T-helper 22 cell (primary cell): ENCODE results near the gene PSMA2.
A peak's percentile ranks its signal among the peaks of the same experiment; 100 is the strongest.

Source experiments
- DNase-seq: peaks from one replicate; pipeline ENCODE4 v3.0.0-alpha.2; 2020; ENCODE audit warnings: low read depth

Gene PSMA2

GRCh38 chr7:42940985-42941847, 9.2 kb upstream of the PSMA2 start:
- DNase-seq: peak; percentile 9

- DNase-seq: no peak
These were observed 7.7 kb upstream of the PSMA2 start for GRCh38 chr7:42939457-42940240.

- DNase-seq: no peak
These were observed 3.9 kb upstream of the PSMA2 start for GRCh38 chr7:42935861-42936260.

- DNase-seq: no peak
These were observed 2.3 kb upstream of the PSMA2 start for GRCh38 chr7:42934291-42934690.

DNA sequence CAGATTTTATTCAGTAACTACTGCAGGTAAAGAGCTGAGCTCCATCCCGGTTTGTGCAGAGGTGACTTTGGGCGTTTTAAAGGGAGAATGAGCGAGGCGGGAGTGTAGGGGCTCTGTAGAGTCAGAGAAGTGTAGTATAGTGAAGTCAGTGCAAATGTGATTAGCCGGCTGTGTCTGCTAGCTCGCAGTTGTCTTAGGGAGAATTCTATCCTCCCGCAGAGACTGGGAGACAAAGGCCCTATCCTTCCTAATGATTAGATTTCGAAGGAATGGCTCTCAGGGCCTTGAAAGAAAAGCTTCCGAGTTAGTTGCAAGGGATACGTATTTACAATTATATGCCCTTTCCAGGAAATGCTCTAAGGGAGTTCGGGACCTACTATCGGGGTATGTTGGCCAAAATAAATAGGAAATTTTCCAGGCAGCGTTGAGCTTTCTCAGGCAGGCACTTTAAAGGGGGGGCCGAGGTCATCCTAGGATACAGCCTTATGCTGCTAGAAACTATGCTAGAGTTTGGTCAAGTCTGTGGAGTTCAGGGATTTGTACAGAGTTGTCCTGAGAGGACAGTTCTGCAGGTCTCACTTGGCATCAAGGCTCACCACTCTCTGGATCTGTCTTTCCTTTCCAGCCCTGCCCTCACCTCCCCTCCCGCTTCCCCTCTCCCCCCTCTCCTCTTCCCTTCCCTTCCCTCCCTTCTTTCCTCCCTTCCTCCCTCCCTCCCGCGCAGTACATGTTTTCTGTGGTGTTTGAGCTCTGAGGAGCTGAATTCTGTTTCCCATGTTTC, 1.0 kb upstream of the PSMA2 start:
- DNase-seq: no peak

- no peak for DNase-seq
These were observed 534 bp downstream of the PSMA2 start for GRCh38 chr7:42931447-42931833.

- DNase-seq: no peak
These were observed 1.1 kb downstream of the PSMA2 start for GRCh38 chr7:42930889-42931288.

GRCh38 chr7:42929449-42929848, 2.5 kb downstream of the PSMA2 start:
- no peak for DNase-seq

DNA sequence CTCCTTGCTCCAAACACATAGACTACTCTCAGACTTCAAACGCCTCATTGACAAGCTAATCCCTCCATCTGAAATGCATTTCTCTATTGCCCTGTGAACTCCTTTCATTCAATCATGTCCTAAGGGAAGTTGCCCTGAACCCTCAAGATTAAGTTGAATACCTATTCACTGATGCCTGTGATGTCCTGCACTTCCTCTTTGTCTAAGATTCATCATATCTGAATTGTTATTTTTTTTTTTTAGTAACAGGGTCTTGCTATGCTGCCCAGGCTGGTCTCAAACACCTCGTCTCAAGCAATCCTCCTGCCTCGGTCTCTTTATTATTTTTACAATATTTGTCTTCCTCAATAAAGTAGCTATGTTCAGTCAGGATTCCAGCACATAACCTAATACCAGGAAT, 3.2 kb downstream of the PSMA2 start:
- DNase-seq: no peak

- no peak for DNase-seq
These were observed 5.8 kb downstream of the PSMA2 start for GRCh38 chr7:42926204-42926603.

DNA sequence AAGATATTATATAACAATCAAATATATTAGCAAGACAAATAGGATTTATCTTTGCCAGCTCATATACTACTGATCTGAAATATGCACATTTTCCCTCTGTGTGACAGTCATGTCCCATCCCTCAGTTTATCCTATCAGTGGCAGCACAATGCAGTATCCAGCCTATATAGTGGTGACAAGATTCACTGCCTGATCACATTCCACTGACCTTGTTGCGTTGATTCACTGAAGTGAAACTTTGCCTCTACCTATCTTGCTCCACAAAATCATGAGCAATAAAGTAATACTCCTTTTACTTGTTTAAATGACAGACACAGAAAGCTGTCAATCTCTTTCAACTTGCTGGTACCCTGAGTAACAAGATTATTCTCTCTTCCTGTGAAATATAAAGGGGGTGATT, 6.3 kb downstream of the PSMA2 start:
- DNase-seq: no peak

- DNase-seq: no peak
These were observed 7.6 kb downstream of the PSMA2 start for GRCh38 chr7:42924223-42924838.

DNA sequence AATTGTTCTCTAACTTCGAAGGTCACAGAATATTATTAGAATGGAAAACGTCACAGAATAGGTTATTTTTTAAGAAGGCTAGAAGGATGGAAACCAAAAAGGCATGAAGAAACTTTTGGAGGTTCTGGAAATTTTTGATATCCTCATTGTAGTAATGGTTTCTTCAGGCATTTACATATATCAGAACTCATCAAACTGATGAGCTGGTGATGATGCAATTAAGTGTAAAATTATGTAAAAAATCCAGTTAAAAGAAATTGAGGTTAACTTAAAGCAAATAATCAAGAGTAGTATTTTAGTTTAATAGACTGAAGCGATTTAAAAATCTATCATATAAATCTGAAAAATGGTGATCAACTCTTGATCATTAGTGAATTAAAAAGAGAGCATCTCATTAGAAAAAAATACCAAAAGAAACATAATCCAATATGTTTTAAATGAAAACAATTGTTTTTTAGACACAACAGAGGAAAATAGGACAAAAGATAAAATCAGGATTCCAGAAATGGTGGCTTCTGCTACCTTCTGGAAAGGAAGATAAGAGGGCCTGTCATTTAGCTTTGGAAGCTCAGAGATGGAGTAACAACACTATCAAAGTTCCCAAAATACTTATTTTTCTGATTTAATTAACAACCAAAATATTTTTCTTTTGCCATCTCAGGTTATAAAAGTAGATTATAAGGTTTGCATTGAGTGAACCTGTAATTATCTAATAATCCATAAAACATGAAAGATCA, 9.8 kb downstream of the PSMA2 start:
- no peak for DNase-seq

DNA sequence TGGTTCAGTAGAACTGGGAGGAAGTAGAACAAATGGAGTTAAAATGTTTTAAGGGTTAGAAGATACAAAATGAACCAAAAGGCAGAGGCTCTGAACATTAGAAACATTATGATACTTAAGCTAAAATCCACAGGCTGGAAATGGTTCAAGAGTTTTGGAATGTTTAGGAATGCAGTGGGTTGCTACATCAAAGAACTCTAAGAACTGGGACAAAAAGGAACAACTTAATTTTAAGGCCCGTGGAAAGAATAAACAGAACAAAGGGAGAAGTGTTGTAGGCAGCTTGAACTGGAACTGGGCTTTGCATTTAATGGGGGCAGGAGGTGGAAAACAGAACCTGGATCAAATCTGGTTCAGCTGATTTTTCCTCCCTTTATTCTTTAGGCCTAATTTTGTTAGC, 16.6 kb downstream of the PSMA2 start:
- DNase-seq: no peak

DNA sequence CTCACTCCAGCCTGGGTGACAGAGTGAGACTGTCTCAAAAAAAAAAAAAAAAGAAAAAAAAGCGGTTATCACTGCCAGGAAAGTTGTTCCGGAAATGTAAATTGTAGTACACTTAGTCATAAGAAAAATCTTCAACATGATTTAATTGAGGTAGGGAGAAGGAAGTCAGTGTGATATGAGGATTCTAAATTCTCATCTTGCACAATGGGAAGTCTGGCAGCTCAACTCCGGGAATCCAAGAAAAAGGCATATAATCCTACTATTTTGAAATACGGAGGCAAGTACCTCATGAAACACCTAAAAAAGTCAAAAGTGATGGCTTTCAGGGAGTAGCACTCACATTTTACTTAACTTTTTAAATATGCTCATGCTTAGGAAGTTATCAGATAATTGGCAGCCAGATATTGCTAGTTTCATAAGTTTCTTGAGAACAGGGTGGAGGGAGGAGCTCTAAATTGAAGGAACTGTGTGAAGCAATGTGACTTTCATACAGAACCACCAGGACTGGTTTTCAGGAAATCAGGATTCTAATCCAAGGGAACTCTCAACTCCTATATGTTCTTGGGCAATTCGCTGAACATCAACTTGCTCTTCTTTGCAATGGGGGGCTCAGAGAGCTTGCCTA, 17.4 kb downstream of the PSMA2 start:
- no peak for DNase-seq

GRCh38 chr7:42914009-42914408, 18.0 kb downstream of the PSMA2 start:
- DNase-seq: no peak

GRCh38 chr7:42913591-42913990, 18.4 kb downstream of the PSMA2 start:
- no peak for DNase-seq

- peak; percentile 93 for DNase-seq
These were observed 20.2 kb downstream of the PSMA2 start, which contains the start of gene C7orf25 for GRCh38 chr7:42911454-42912447. Gene C7orf25, minus strand, starts transcription at chr7:42912070. Its CDS starts 1,170 bp downstream, at chr7:42910900.

GRCh38 chr7:42910306-42910705, 21.7 kb downstream of the PSMA2 start:
- DNase-seq: no peak

GRCh38 chr7:42907316-42907715, 24.7 kb downstream of the PSMA2 start:
- DNase-seq: no peak
